ENCODE measurements around the gene TUBE1.

DNA sequence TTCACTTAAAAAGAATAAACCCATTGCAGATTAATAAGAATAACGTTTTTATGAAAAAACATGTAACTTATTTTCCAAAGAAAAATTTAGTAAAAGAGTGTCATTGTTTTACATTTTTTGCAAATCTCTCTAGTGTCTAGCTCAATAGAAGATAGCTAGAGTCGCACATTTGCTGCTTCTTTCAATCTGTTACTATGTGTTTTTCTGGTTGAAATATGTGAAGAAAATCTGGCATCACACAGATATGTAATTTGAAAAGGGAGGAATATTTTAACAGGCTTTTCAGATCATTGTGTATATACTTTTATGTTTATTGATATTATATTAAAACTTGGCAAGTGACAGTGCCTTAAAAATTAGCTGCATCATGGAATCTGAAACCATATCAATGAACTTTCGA, 24.3 kb downstream of the TUBE1 start:
- TF ChIP-seq EZH2 (IDR thresholded peaks at IDR 0.05): no peak
- TF ChIP-seq, protein P1, sequence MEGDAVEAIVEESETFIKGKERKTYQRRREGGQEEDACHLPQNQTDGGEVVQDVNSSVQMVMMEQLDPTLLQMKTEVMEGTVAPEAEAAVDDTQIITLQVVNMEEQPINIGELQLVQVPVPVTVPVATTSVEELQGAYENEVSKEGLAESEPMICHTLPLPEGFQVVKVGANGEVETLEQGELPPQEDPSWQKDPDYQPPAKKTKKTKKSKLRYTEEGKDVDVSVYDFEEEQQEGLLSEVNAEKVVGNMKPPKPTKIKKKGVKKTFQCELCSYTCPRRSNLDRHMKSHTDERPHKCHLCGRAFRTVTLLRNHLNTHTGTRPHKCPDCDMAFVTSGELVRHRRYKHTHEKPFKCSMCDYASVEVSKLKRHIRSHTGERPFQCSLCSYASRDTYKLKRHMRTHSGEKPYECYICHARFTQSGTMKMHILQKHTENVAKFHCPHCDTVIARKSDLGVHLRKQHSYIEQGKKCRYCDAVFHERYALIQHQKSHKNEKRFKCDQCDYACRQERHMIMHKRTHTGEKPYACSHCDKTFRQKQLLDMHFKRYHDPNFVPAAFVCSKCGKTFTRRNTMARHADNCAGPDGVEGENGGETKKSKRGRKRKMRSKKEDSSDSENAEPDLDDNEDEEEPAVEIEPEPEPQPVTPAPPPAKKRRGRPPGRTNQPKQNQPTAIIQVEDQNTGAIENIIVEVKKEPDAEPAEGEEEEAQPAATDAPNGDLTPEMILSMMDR (IDR thresholded peaks at IDR 0.05): no peak
